Sigmoid colon (tissue), 4 donors: Measurements from ENCODE around the gene PDE7B.

Experiments
- EP300 ChIP-seq, 4 donors: sonication (generic); formaldehyde crosslinking; IDR thresholded peaks; one replicate each; pipeline ENCODE4 v1.6.1; 2017; ENCODE audit warnings: antibody characterized with exemption in 4 of 4
- POLR2A ChIP-seq, 2 donors: fragments of 450-650 bp; IDR thresholded peaks; one replicate each; pipeline ENCODE4 v1.6.1; 2016; ENCODE audit warnings: antibody characterized with exemption in 2 of 2, mild to moderate bottlenecking in 2 of 2, moderate library complexity in 2 of 2
- POLR2AphosphoS5 ChIP-seq, 4 donors: sonication (generic); formaldehyde crosslinking; IDR thresholded peaks; one replicate each; pipeline ENCODE4 v1.6.1; 2017; ENCODE audit warnings: antibody characterized with exemption in 4 of 4
- TF ChIP-seq, protein P1 (sequence below), 4 experiments: fragments of 450-650 bp in 3 of 4; fragments of 200-600 bp in 1 of 4; IDR thresholded peaks; one replicate each; pipeline ENCODE4 v1.5.1; 2016 to 2019; ENCODE audit warnings: antibody characterized with exemption in 4 of 4, mild to moderate bottlenecking in 3 of 4, moderate library complexity in 2 of 4

DNA sequence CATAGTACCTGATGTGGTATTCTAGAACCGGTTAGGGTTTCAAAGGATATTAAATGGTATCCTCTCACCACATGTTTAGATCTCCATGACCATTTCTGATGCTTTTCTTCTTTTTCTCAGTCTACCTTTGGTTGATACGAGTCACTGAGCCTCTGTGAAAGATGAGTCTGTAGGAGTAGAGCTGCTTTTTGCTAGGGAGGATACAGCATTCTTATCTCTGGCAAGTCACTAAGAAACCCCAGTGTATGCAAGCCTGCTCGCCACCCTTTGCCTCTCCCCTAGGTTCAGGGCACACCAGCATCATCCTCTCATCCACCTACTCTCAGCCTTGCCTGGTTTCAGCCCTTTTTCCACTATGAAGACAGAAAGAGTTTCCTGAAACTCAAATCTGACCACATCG is 308.7 kb downstream of the PDE7B start:
- TF ChIP-seq, protein P1, sequence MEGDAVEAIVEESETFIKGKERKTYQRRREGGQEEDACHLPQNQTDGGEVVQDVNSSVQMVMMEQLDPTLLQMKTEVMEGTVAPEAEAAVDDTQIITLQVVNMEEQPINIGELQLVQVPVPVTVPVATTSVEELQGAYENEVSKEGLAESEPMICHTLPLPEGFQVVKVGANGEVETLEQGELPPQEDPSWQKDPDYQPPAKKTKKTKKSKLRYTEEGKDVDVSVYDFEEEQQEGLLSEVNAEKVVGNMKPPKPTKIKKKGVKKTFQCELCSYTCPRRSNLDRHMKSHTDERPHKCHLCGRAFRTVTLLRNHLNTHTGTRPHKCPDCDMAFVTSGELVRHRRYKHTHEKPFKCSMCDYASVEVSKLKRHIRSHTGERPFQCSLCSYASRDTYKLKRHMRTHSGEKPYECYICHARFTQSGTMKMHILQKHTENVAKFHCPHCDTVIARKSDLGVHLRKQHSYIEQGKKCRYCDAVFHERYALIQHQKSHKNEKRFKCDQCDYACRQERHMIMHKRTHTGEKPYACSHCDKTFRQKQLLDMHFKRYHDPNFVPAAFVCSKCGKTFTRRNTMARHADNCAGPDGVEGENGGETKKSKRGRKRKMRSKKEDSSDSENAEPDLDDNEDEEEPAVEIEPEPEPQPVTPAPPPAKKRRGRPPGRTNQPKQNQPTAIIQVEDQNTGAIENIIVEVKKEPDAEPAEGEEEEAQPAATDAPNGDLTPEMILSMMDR (IDR thresholded peaks at IDR 0.05): no peak
- TF ChIP-seq EP300 (IDR thresholded peaks at IDR 0.05) (no peak), POLR2A (IDR thresholded peaks at IDR 0.05) (no peak), POLR2AphosphoS5 (IDR thresholded peaks at IDR 0.05) (no peak)
